ENCODE data around the gene AMH. TPM values are rescaled to one million over a fixed set of nuclear protein-coding genes. Genes with fewer than 3 reads are reported as not detected.

The AMH gene
- total RNA-seq, 1 donor from 2014 or later: 5.1 TPM

DNA sequence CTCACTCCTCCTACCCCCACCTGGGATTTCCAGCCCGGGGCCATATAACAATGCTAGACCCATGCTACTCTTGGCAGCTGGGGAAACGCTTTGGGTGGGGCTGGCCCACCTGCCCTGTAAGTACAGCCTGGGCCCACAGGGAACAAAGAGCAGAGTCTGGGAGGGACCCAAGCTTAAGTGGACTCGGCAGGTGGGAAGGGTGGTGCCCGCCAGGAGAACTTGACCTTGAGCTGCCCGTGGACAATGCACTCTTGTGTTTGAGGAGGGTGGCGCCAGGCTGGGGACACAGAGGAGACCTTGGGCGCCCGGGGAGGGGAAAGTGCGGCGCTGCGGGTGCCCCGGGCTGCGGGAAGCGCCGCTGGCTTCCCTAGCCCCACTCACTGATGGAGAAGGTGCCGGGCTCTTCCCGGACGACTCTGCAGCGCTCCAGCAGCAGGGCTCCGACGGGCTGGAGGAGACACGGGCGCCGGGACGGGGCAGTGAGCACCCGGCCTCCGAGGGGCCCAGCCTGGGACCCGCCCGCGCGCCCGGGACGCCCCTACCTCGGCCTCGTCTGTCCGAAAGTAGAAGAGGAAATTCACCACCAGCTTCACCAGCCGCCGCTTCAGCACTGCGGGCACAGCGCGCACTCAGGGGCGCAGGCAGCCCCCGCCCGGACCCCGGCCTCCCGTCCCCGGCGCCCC is 13.6 kb upstream of the AMH start:
- DNase-seq (ENCODE audit: low spot score): peak; percentile 51

DNA sequence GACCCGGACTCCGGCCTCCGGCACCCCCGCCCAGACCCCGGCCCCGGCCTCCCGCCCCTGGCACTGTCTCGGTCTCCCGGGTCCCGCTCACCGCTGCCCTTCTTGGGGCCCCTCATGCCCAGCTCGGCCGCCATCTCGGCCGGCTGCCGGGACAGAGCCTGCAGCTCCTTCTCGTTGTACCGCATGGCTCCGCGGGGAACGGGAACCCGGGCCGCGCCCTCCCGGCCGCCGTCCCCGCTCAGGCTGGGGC is 13.1 kb upstream of the AMH start:
- no peak for DNase-seq (ENCODE audit: low spot score)

- DNase-seq (ENCODE audit: low spot score): peak; percentile 96
Measured at GRCh38 chr19:2236314-2237050, 12.6 kb upstream of the AMH start, which contains the start of the genes PLEKHJ1 and SF3A2. PLEKHJ1 (minus strand) TSS chr19:2236329; CDS start chr19:2236248, 81 bp downstream. SF3A2 (plus strand) TSS chr19:2236824; CDS start chr19:2243419, 6,595 bp downstream.

DNA sequence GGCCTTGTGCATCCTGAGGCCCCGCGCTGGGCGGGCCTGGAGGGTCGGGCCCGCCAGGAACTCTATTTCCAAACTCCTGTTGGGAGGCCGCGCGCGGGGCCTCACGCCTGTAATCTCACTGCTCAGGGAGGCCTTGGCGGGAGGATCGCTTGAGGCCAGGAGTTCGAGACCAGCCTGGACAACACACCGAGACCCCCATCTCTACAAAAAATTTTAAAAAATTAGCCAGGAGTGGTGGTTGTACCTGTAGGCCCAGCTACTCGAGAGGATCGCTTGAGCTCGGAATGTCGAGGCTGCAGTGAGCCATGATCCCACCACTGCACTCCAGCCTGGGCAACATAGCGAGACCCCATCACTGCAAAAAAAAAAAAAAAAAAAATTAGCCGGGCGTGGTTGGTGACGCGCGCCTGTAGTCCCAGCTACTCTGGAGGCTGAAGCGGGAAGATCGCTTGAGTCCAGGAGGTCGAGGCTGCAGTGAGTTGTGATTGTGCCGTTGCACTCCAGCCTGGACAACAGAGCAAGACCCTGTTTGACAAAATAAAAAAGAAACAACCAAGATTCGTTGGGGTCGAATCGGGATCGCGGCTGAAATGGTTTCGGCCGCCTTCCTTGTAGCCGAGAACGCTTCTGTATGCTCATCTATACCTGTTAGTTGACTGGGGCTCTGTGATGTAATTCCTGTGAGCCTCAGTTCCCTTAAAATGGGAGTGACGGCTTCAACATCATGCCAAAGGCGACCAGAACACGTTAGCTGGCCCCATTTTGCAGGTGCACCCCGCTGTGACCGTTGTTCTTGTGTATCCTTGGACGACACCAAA is 11.9 kb upstream of the AMH start:
- DNase-seq (ENCODE audit: low spot score): no peak

DNA sequence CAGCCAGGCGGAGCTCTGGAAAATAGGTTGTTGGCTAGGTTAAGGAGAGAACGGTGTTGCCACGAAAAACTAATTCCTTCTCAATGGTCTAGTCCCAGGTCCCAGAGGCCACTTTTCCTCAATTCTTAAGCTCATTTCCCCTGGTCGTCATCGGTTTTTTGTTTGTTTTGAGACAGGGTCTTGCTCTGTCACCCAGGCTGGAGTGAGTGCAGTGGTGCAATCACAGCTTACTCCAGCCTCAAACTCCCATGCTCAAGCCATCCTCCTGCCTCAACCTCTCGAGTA is 11.3 kb upstream of the AMH start:
- DNase-seq (ENCODE audit: low spot score): no peak

GRCh38 chr19:2239173-2239572 is 9.9 kb upstream of the AMH start:
- no peak for DNase-seq (ENCODE audit: low spot score)

- no peak for DNase-seq (ENCODE audit: low spot score)
Measured at GRCh38 chr19:2239771-2240770, 9.1 kb upstream of the AMH start.

GRCh38 chr19:2240881-2241760 is 8.0 kb upstream of the AMH start:
- DNase-seq (ENCODE audit: low spot score): no peak

- peak; percentile 45 for DNase-seq (ENCODE audit: low spot score)
Measured at GRCh38 chr19:2242092-2242537, 7.0 kb upstream of the AMH start.

DNA sequence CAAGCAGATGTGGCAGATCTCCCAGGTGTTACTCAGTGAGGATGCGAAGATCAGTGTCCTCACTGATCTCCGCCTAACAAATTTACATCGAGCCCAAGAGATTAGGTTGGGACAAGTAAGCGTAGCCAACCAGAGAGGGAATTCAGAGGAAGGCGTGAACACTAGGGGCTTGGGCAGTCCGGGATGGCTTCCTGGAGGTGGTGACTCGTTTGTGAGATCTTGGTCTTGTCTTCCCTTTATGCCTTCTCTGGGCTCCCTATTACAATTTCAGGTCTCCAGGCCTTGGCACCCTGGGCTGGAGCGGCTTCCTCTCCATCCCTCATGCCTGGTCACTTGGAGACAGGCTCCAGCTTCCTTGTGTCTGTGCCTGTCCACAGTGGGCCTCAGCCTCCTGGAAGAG is 6.3 kb upstream of the AMH start:
- DNase-seq (ENCODE audit: low spot score): no peak

- DNase-seq (ENCODE audit: low spot score): peak; percentile 44
Measured at GRCh38 chr19:2243274-2244124, 5.6 kb upstream of the AMH start.

GRCh38 chr19:2244125-2244411 is 5.1 kb upstream of the AMH start:
- DNase-seq (ENCODE audit: low spot score): no peak

DNA sequence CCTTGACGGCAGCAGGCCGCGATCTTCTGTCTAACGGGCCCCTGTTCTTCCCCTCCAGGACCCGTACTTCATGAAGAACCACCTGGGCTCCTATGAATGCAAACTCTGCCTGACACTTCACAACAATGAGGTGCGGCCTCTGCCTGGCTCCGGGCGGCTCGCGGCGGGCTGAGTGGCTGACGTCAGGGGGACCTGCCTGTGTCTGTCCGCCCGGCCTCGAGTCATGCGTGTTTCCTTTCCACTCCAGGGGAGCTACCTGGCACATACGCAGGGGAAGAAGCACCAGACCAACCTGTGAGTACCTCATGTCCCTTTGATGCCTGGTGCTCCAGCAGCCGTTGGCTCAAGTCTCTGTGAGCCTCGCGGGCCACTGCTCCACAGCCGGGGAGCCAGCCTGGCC is 4.6 kb upstream of the AMH start:
- DNase-seq (ENCODE audit: low spot score): no peak

- no peak for DNase-seq (ENCODE audit: low spot score)
Measured at GRCh38 chr19:2245273-2245672, 3.9 kb upstream of the AMH start.

DNA sequence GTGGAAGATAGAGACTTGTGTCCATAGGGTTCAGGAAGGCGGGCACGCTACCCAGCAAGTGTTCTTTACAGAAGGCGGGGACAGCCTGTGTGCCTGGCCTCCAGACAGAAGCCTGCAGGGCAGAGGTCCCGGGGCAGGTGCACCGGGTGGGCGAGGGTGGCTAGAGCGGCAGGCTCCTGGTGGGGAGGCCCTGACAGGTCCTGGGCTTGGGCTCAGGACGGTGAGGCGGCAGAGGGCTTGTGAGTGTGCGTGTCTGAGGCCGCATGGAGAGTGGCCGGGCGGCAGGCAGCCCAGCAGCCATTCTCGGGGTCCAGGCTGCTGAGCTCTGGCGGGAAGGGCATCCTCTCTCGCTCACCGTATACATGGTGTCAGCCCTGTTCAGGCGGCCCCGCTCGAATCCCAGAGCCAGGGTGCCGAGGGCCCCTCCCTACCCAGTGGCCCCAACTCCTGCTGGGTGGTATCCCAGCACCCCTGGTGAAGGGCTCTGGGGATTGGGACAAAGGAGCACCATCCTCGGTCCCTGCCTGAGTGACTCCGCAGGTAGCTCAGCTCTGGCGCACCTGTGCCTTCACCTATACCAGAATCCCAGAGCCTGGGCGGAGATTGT is 3.0 kb upstream of the AMH start:
- no peak for DNase-seq (ENCODE audit: low spot score)

DNA sequence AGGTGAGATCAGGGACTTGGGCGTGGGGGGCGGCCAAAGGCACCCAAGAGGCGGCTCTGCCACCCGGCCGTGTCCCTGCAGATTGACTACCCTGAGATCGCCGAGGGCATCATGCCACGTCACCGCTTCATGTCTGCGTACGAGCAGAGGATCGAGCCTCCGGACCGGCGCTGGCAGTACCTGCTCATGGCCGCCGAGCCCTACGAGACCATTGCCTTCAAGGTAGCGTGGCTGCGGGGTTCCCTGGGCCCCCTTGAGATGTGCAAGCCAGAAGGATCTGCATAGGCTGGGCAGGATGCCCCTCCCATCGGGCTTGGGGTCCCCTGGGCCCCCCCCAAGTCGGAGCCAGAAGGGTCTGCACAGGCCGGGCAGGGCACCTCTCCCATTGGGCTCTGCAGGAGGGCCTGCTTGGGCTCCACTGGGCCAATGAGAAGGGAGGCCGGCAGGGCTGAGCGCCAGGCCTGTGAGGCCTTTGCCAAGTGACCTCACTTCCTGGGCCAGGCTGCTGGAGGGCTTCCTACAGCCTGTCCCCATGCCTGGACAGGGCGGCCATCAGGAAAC is 2.2 kb upstream of the AMH start:
- DNase-seq (ENCODE audit: low spot score): peak; percentile 57

DNA sequence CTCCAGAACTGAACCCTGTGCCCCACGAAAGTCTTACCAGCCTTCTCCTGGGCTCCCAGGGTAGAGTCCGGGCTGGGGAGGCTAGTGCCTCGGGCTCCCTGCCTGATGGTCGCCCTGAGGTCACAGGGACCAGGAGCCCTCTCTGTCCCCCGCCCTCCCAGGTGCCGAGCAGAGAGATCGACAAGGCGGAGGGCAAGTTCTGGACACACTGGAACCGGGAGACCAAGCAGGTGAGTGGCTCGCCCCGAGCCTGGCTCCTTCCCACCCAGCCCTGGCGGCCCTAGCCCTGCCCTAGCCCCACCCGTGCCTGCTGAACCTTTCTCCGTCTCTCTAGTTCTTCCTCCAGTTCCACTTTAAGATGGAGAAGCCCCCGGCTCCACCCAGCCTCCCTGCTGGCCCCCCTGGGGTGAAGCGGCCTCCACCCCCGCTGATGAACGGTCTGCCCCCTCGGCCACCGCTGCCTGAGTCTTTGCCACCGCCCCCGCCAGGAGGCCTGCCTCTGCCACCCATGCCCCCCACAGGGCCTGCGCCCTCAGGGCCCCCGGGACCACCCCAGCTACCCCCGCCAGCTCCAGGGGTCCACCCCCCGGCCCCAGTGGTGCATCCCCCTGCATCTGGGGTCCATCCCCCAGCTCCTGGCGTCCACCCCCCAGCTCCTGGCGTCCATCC is 1.6 kb upstream of the AMH start:
- no peak for DNase-seq (ENCODE audit: low spot score)

DNA sequence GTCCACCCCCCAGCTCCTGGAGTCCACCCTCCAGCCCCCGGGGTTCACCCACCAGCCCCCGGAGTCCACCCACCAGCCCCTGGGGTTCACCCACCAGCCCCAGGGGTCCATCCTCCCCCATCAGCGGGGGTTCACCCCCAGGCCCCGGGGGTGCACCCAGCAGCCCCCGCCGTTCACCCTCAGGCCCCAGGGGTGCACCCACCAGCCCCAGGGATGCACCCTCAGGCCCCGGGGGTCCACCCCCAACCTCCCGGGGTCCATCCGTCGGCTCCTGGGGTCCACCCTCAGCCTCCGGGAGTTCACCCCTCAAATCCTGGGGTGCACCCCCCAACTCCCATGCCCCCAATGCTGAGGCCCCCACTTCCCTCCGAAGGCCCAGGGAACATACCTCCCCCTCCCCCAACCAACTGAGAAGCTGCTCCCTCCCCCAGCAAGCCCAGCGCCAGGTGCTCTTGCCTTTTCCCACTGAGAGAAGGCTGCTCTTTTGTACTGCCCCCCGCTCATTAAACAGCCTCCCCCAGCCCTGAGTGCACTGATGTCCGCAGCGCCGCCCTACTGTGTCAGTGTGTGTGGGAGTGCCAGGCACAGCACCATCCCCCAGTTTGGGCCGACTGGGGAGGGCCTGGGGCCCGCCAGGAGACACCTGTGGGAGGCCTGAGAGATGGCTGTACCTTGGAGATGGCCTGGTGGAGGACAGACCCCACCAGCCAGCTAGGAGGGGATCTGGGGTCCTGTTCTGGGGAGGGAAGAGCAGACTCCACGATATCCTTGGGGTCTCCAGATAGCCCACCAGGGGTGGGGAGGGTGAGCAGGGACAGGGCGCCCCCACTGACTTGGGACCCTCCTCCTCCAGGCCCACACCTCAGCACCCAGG is 750 bp upstream of the AMH start:
- DNase-seq (ENCODE audit: low spot score): no peak
